Stomach smooth muscle (tissue), 2 donors: ENCODE data around the gene TNFRSF19.

Experiments used
- H3K27ac ChIP-seq: one replicate; pipeline ENCODE4 v1.7.0; 2013; ENCODE audit warnings: mild to moderate bottlenecking, low read length, inconsistent platforms
- H3K27me3 ChIP-seq, 2 donors: one replicate each; pipeline ENCODE4 v1.7.0; 2013; ENCODE audit warnings: low read length in 2 of 2; ENCODE audit not compliant: insufficient read depth in 2 of 2, control insufficient read depth in 1 of 2
- H3K36me3 ChIP-seq, 2 donors: one replicate each; pipeline ENCODE4 v1.7.0; 2013; ENCODE audit warnings: low read length in 2 of 2; ENCODE audit not compliant: control insufficient read depth in 2 of 2, insufficient read depth in 2 of 2
- H3K4me1 ChIP-seq: one replicate; pipeline ENCODE4 v1.7.0; 2013; ENCODE audit warnings: low read length; ENCODE audit not compliant: control insufficient read depth, insufficient read depth
- H3K4me3 ChIP-seq, 2 donors: one replicate each; pipeline ENCODE4 v1.7.0; 2013; ENCODE audit warnings: low read length in 2 of 2
- H3K9ac ChIP-seq, 2 donors: one replicate each; pipeline ENCODE4 v1.7.0; 2013; ENCODE audit warnings: low read length in 2 of 2, mild to moderate bottlenecking in 1 of 2
- H3K9me3 ChIP-seq, 2 donors: one replicate each; pipeline ENCODE4 v1.7.0; 2013; ENCODE audit warnings: low read length in 2 of 2; ENCODE audit not compliant: control insufficient read depth in 2 of 2
- donor health status: healthy.
- donor health status: Pancreatic carcinoma.

TNFRSF19 gene

GRCh38 chr13:23687614-23688013, 117.4 kb downstream of the TNFRSF19 start:
- Histone ChIP-seq H3K27me3 (no peaks in the 10 kb centered on the region), H3K4me1 (no peaks in the 10 kb centered on the region), H3K27ac (no peak overlapping the region), H3K36me3 (no peaks in the 10 kb centered on the region), H3K9ac (no peak overlapping the region), H3K9me3 (no peaks in the 10 kb centered on the region), H3K4me3 (no peak overlapping the region)

- Histone ChIP-seq H3K9me3 (no peaks in the 10 kb centered on the region), H3K27ac (no peak overlapping the region), H3K4me1 (no peaks in the 10 kb centered on the region), H3K9ac (no peak overlapping the region), H3K36me3 (no peaks in the 10 kb centered on the region), H3K4me3 (no peak overlapping the region), H3K27me3 (no peaks in the 10 kb centered on the region)
Observed at GRCh38 chr13:23688336-23688735, 118.1 kb downstream of the TNFRSF19 start.

DNA sequence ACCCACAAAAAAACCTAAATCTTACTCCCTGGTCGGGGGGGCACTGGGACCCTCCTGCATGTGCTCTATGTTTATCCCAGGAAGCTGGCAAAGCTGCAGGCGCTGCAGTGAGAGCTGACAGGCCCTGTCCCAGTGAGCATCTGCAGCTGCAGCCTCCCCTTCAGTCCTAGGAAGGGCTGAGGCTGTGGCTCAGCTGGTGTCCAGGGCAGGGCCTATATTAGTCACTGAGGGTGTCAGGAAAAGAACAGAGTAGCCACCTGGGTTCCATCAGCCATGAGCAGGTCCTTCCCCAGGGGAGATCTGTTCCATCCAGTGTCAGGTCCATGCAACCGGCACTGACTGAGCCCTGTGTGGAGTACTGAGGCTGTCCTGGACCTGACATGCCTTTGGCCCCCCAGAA, 120.5 kb downstream of the TNFRSF19 start:
- Histone ChIP-seq H3K4me1 (no peaks in the 10 kb centered on the region), H3K27ac (no peak overlapping the region), H3K4me3 (no peak overlapping the region), H3K9ac (no peak overlapping the region), H3K9me3 (no peaks in the 10 kb centered on the region), H3K27me3 (no peaks in the 10 kb centered on the region), H3K36me3 (no peaks in the 10 kb centered on the region)

- no peaks in the 10 kb centered on the region for H3K9me3 ChIP-seq
- no peak overlapping the region for H3K27ac ChIP-seq
- no peaks in the 10 kb centered on the region for H3K27me3 ChIP-seq
- no peaks in the 10 kb centered on the region for H3K4me1 ChIP-seq
- H3K36me3 ChIP-seq = no peaks in the 10 kb centered on the region
- H3K9ac ChIP-seq = no peak overlapping the region
- no peak overlapping the region for H3K4me3 ChIP-seq
Observed at GRCh38 chr13:23692816-23693215, 122.6 kb downstream of the TNFRSF19 start.

DNA sequence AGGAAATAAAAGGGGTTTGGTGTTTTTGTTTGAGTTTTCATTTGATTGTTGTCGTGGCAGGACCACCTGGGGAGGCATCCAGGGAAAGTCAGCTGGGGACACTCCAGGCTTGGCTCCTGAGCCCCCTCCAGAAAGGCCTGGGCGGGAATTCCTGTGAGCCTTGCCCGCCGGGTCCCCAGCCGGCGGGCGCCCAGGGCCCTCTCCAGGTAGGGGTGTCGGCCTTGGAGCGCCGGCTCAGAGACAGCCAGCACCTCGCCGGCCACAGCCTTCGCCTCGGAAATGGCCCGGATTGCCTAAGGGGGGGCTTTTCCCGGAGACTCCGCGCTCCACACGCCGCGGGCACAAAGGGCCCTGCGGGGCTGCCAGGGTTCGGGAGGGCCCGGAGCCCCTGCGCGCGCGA, 125.0 kb downstream of the TNFRSF19 start:
- H3K9ac ChIP-seq = no peak overlapping the region
- H3K4me1 ChIP-seq = no peaks in the 10 kb centered on the region
- H3K27me3 ChIP-seq = no peaks in the 10 kb centered on the region
- H3K4me3 ChIP-seq = no peak overlapping the region
- H3K9me3 ChIP-seq = no peaks in the 10 kb centered on the region
- no peak overlapping the region for H3K27ac ChIP-seq
- H3K36me3 ChIP-seq = no peaks in the 10 kb centered on the region

DNA sequence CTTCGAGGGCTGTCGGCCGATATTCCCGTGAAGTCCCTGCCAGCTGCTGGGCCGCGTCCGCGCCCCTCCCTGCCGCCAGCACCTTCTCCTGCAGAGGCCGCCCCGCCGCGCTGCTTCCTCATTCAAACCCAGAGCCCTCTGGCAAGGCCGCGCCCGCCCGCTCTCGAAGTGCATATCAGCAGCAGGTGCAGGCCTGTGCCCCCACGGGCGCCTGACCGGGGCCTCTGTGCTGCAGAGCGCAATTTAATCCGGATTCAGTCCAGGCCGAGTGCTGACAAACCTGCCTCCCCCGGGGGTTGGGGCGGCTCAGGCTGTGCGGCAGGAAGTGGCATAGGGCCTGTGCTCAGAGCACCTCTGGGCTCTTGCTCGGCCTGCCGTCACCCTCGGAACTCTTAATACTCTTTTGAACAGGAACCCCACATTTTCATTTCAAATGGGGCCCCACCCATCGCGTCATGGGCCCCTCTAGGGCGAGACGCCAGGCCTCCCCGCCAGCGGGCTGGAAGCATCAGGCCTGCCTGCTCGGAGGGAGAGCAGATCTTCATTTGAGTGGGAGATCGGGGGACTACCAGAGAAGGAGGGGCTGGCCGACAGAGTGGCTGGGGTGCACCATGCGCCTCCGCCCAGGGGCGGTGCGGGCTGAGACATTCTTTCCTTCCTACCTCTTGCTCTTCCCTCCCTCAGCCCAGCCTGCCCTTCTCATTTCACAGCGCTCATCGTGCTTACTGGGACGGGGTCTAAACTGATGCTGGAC, 125.7 kb downstream of the TNFRSF19 start:
- Histone ChIP-seq H3K4me1 (no peaks in the 10 kb centered on the region), H3K9me3 (no peaks in the 10 kb centered on the region), H3K9ac (no peak overlapping the region), H3K36me3 (no peaks in the 10 kb centered on the region), H3K4me3 (peak overlapping the region in 1 of 2 donors; percentile 40), H3K27ac (no peak overlapping the region), H3K27me3 (no peaks in the 10 kb centered on the region)

DNA sequence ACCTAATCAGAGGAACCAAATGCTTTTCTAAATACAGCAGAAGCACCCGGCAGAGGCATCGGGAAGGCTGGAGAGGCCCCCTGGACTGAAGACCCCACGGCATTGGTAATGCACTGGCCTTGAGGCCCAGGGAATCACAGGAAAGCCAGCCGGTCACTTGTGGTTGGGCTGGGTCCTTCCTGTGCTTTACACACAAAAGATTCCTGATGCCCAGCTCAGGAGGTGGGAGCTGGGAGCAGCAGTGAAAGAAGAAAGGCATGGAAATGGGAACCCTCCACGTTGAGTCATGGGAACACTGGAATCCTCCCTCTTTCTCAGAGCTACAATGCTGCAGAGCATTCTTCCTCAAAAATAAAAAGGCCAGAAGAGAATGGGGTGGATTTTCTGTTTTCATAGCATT, 126.4 kb downstream of the TNFRSF19 start:
- no peaks in the 10 kb centered on the region for H3K27me3 ChIP-seq
- no peaks in the 10 kb centered on the region for H3K4me1 ChIP-seq
- no peak overlapping the region for H3K9ac ChIP-seq
- H3K27ac ChIP-seq = no peak overlapping the region
- H3K36me3 ChIP-seq = no peaks in the 10 kb centered on the region
- H3K4me3 ChIP-seq = no peak overlapping the region
- no peaks in the 10 kb centered on the region for H3K9me3 ChIP-seq

- Histone ChIP-seq H3K4me3 (no peak overlapping the region), H3K4me1 (no peaks in the 10 kb centered on the region), H3K9me3 (no peaks in the 10 kb centered on the region), H3K27me3 (no peaks in the 10 kb centered on the region), H3K9ac (no peak overlapping the region), H3K27ac (no peak overlapping the region), H3K36me3 (no peaks in the 10 kb centered on the region)
Observed at GRCh38 chr13:23697772-23698313, 127.6 kb downstream of the TNFRSF19 start.

- Histone ChIP-seq H3K4me3 (no peak overlapping the region), H3K36me3 (no peaks in the 10 kb centered on the region), H3K27ac (no peak overlapping the region), H3K9me3 (no peaks in the 10 kb centered on the region), H3K4me1 (no peaks in the 10 kb centered on the region), H3K27me3 (no peaks in the 10 kb centered on the region), H3K9ac (no peak overlapping the region)
Observed at GRCh38 chr13:23699271-23699670, 129.1 kb downstream of the TNFRSF19 start.

GRCh38 chr13:23701186-23701585, 131.0 kb downstream of the TNFRSF19 start:
- H3K4me3 ChIP-seq = no peak overlapping the region
- no peaks in the 10 kb centered on the region for H3K27me3 ChIP-seq
- H3K27ac ChIP-seq = no peak overlapping the region
- H3K36me3 ChIP-seq = no peaks in the 10 kb centered on the region
- H3K9me3 ChIP-seq = no peaks in the 10 kb centered on the region
- no peak overlapping the region for H3K9ac ChIP-seq
- H3K4me1 ChIP-seq = no peaks in the 10 kb centered on the region

- no peaks in the 10 kb centered on the region for H3K9me3 ChIP-seq
- H3K36me3 ChIP-seq = no peaks in the 10 kb centered on the region
- no peak overlapping the region for H3K4me3 ChIP-seq
- no peak overlapping the region for H3K27ac ChIP-seq
- H3K27me3 ChIP-seq = no peaks in the 10 kb centered on the region
- H3K9ac ChIP-seq = no peak overlapping the region
- no peaks in the 10 kb centered on the region for H3K4me1 ChIP-seq
Observed at GRCh38 chr13:23701636-23702035, 131.4 kb downstream of the TNFRSF19 start.
